RWPE1 (cell line): ENCODE data around the gene VWA8.
"Not testable (repeated sequence)": the region's sequence is repeated elsewhere in the genome, so short reads cannot be mapped to it uniquely, and the experiment has no call there.

ENCODE experiments used
- CTCF ChIA-PET: fragments of 350-600 bp; sonication (Branson Sonifier 250); formaldehyde crosslinking; extraction: SDS; loops from one replicate; lab custom pipeline; 2021; lab: Yijun Ruan, JAX
- POLR2A ChIA-PET: fragments of 400-600 bp; formaldehyde crosslinking; extraction: SDS; loops from one replicate; lab custom pipeline; 2020; ENCODE audit warnings: antibody characterized with exemption; ENCODE audit not compliant: low non-redundant PET; lab: Yijun Ruan, JAX
- DNase-seq: peaks from one replicate; pipeline ENCODE4 v3.0.0; 2012; ENCODE audit warnings: low spot score
- H3K27ac ChIP-seq: fragments of 450-650 bp; 2 replicates; pipeline ENCODE4 v1.5.1; 2017
- CTCF ChIP-seq: fragments of 450-650 bp; conservative IDR thresholded peaks from 2 replicates; pipeline ENCODE4 v1.5.1; 2017; ENCODE audit warnings: low read depth, mild to moderate bottlenecking

Gene VWA8

GRCh38 chr13:41864658-41865057 is 96.3 kb downstream of the VWA8 start:
- ChIA-PET POLR2A (no interaction called here), CTCF (interaction anchor here (0.6 kb wide), 1 partner anchor 30 kb away, joined by 3 read pairs; no protein-coding TSS in a partner anchor)
- no peak for TF ChIP-seq CTCF
- H3K27ac ChIP-seq: no peak overlapping the region
- no peak for DNase-seq

GRCh38 chr13:41862659-41863058 is 98.2 kb downstream of the VWA8 start:
- CTCF ChIA-PET, POLR2A ChIA-PET, DNase-seq: not testable (repeated sequence)

GRCh38 chr13:41859565-41859964 is 101.3 kb downstream of the VWA8 start:
- no peak for DNase-seq
- no peak overlapping the region for H3K27ac ChIP-seq
- ChIA-PET POLR2A (no interaction called here), CTCF (interaction anchor here (0.6 to 0.8 kb wide), 3 partner anchors 51 to 182 kb away, joined by 3 to 6 read pairs (median 3); no protein-coding TSS in a partner anchor)
- TF ChIP-seq CTCF: no peak

More at GRCh38 chr13:41862659-41863058, 98.2 kb downstream of the VWA8 start:
- not testable (repeated sequence) for H3K27ac ChIP-seq

GRCh38 chr13:41858780-41859179 is 102.1 kb downstream of the VWA8 start:
- no peak overlapping the region for H3K27ac ChIP-seq
- DNase-seq: no peak
- no peak for TF ChIP-seq CTCF
- ChIA-PET CTCF (interaction anchor here (0.6 to 0.8 kb wide), 4 partner anchors 19 to 1091 kb away, joined by 3 to 6 read pairs (median 3); no protein-coding TSS in a partner anchor), POLR2A (no interaction called here)

GRCh38 chr13:41854758-41855157 is 106.2 kb downstream of the VWA8 start:
- ChIA-PET CTCF (no interaction called here), POLR2A (no interaction called here)
- TF ChIP-seq CTCF: no peak
- DNase-seq: no peak
- no peak overlapping the region for H3K27ac ChIP-seq

- H3K27ac ChIP-seq: no peak overlapping the region
- no peak for DNase-seq
- ChIA-PET CTCF (no interaction called here), POLR2A (no interaction called here)
- no peak for TF ChIP-seq CTCF
These were observed 109.6 kb downstream of the VWA8 start for GRCh38 chr13:41851351-41851750.

GRCh38 chr13:41848435-41849255 is 112.3 kb downstream of the VWA8 start:
- H3K27ac ChIP-seq: no peak overlapping the region
- DNase-seq: no peak
- CTCF ChIA-PET: no interaction called here
- POLR2A ChIA-PET: no interaction called here
- TF ChIP-seq CTCF: no peak
